Suprapubic skin (tissue), 4 donors: ENCODE measurements around the gene MKLN1. TPM values are rescaled to one million over a fixed set of nuclear protein-coding genes. Genes with fewer than 3 reads are reported as not detected.
"Not testable (repeated sequence)": the region's sequence is repeated elsewhere in the genome, so short reads cannot be mapped to it uniquely, and the experiment has no call there.

Source experiments
- DNase-seq, 2 donors: peaks; one replicate each; pipeline ENCODE4 v3.0.0-alpha.2; 2019; ENCODE audit warnings: low spot score in 2 of 2
- H3K27ac ChIP-seq: fragments of 200-600 bp; sonication (generic); one replicate; pipeline ENCODE4 v1.5.1; 2019
- H3K27me3 ChIP-seq: fragments of 200-600 bp; sonication (generic); one replicate; pipeline ENCODE4 v1.5.1; 2019
- H3K36me3 ChIP-seq: fragments of 200-600 bp; sonication (generic); one replicate; pipeline ENCODE4 v1.5.1; 2019
- H3K4me1 ChIP-seq: fragments of 200-600 bp; sonication (generic); one replicate; pipeline ENCODE4 v1.5.1; 2019
- H3K4me3 ChIP-seq: fragments of 200-600 bp; sonication (generic); one replicate; pipeline ENCODE4 v1.5.1; 2019; ENCODE audit warnings: mild to moderate bottlenecking
- H3K9me3 ChIP-seq: fragments of 200-600 bp; sonication (generic); one replicate; pipeline ENCODE4 v1.5.1; 2019
- CTCF ChIP-seq, 2 donors: fragments of 200-600 bp in 1 of 2; fragments of 450-650 bp in 1 of 2; sonication (generic) in 1 of 2; IDR thresholded peaks; one replicate each; pipeline ENCODE4 v1.5.1; 2016 to 2019; ENCODE audit warnings: antibody characterized with exemption in 2 of 2, mild to moderate bottlenecking in 1 of 2, moderate library complexity in 1 of 2
- EP300 ChIP-seq: sonication (generic); formaldehyde crosslinking; IDR thresholded peaks from one replicate; pipeline ENCODE4 v1.6.1; 2017; ENCODE audit warnings: antibody characterized with exemption
- POLR2A ChIP-seq, 2 donors: fragments of 450-650 bp; IDR thresholded peaks; one replicate each; pipeline ENCODE4 v1.6.1; 2017; ENCODE audit warnings: antibody characterized with exemption in 2 of 2, mild to moderate bottlenecking in 2 of 2, moderate library complexity in 2 of 2
- POLR2AphosphoS5 ChIP-seq, 3 donors: sonication (generic); formaldehyde crosslinking; IDR thresholded peaks; one replicate each; pipeline ENCODE4 v1.6.1; 2017; ENCODE audit warnings: antibody characterized with exemption in 3 of 3
- WGBS: methylation state at CpG from one replicate; pipeline ENCODE4 v1.1.5; 2018; 5-methylcytosine and 5-hydroxymethylcytosine counted together
- total RNA-seq, 4 donors: library from RNA; depleted of rRNA; stranded (reverse); fragments of >200 nt; gene quantifications; one replicate each; pipeline ENCODE4 v1.1.0, GENCODE V29; 2016

MKLN1 gene
- total RNA-seq, 4 donors from 2014 or later: 32.9 to 76.0 (median 39.9) TPM

DNA sequence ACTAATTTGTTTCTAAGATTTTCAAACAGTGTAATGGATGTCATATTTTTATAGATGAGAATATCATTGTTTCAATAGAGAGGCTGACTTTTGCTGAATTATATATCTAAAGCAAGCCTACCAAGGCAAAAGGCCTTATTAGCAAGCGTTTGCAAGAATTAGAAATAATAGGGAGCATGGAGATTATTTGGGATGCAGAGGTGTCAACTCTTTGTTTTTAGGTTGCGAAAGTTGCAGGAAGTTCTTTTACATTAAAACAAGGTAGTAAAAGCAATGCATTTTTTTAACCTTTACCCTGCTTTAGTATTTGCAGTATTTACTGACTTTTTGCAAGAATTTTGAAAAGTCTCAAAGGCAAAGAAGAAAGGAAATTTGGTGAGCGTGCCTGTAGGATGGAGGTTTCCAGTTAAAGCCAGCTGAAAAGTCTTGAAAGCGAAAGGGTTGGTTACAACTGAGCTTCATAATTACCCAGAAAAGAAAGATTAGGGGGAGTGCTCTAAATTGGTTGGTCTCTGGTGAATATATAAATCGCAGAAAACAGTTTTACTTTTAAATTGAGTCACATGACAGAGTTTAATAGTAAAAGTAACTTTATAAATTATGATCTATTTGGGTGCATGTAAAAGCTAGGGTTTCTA is 81.6 kb downstream of the MKLN1 start:
- Histone ChIP-seq H3K4me1 (peaks cover 3% of the 10 kb centered on the region), H3K36me3 (peaks cover 32% of the 10 kb centered on the region), H3K9me3 (no peaks in the 10 kb centered on the region), H3K4me3 (no peak overlapping the region), H3K27ac (no peak overlapping the region), H3K27me3 (no peaks in the 10 kb centered on the region)
- WGBS: 90% methylated on average over 5 of the region's 5 CpGs
- no peak for TF ChIP-seq POLR2AphosphoS5 (IDR thresholded peaks at IDR 0.05)
- no peak for TF ChIP-seq EP300
- TF ChIP-seq POLR2A (IDR thresholded peaks at IDR 0.05): no peak
- no peak for TF ChIP-seq CTCF (IDR thresholded peaks at IDR 0.05)
- no peak for DNase-seq

DNA sequence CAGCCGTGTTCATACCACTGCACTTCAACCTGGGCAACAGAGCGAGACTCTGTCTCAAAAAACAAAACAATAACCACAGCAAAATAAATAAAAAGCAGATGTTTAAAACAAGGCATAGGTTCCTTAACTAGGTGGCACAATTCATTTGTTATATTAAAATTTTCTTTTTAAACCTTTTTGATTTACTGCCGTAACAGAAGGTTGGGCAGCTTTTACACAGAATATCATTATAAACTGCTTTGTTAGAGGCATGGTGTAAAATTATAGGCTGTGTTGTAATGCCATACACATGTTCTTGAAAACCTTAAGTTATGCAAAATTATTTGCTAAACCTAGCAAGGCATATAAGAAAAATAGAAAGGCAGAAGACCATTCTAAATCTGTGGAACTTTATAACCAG is 84.4 kb downstream of the MKLN1 start:
- no peaks in the 10 kb centered on the region for H3K9me3 ChIP-seq
- H3K27me3 ChIP-seq: no peaks in the 10 kb centered on the region
- DNase-seq: no peak
- H3K36me3 ChIP-seq: peaks cover 45% of the 10 kb centered on the region
- H3K4me3 ChIP-seq: no peak overlapping the region
- peaks cover 3% of the 10 kb centered on the region for H3K4me1 ChIP-seq
- H3K27ac ChIP-seq: no peak overlapping the region
- 94% methylated on average over 3 of the region's 3 CpGs for WGBS
- no peak for TF ChIP-seq EP300
- TF ChIP-seq POLR2AphosphoS5 (IDR thresholded peaks at IDR 0.05): no peak
- TF ChIP-seq CTCF (IDR thresholded peaks at IDR 0.05): no peak

GRCh38 chr7:131413711-131414110 is 86.0 kb downstream of the MKLN1 start:
- Histone ChIP-seq H3K4me1 (no peaks in the 10 kb centered on the region), H3K36me3 (peaks cover 45% of the 10 kb centered on the region), H3K27ac (no peak overlapping the region), H3K9me3 (no peaks in the 10 kb centered on the region), H3K4me3 (no peak overlapping the region), H3K27me3 (no peaks in the 10 kb centered on the region)
- WGBS: 98% methylated on average over 4 of the region's 4 CpGs
- DNase-seq: no peak
- TF ChIP-seq CTCF (IDR thresholded peaks at IDR 0.05) (no peak), POLR2AphosphoS5 (IDR thresholded peaks at IDR 0.05) (no peak), EP300 (no peak), POLR2A (IDR thresholded peaks at IDR 0.05) (no peak)

- TF ChIP-seq EP300 (no peak), POLR2A (IDR thresholded peaks at IDR 0.05) (no peak), POLR2AphosphoS5 (IDR thresholded peaks at IDR 0.05) (no peak), CTCF (IDR thresholded peaks at IDR 0.05) (peak; percentile 39 to 48)
- peaks cover 5% of the 10 kb centered on the region for H3K4me1 ChIP-seq
- peaks cover 6% of the 10 kb centered on the region for H3K36me3 ChIP-seq
- WGBS: 73% methylated on average over 5 of the region's 5 CpGs
- H3K27me3 ChIP-seq: no peaks in the 10 kb centered on the region
- H3K4me3 ChIP-seq: no peak overlapping the region
- peak overlapping the region; percentile 66 for H3K27ac ChIP-seq
- no peak for DNase-seq
- H3K9me3 ChIP-seq: no peaks in the 10 kb centered on the region
Observed at GRCh38 chr7:131424219-131424822, 96.6 kb downstream of the MKLN1 start.

- no peak for DNase-seq
- Histone ChIP-seq H3K27ac (peak overlapping the region; percentile 77), H3K36me3 (peaks cover 11% of the 10 kb centered on the region)
Observed at GRCh38 chr7:131425992-131426391, 98.3 kb downstream of the MKLN1 start.

DNA sequence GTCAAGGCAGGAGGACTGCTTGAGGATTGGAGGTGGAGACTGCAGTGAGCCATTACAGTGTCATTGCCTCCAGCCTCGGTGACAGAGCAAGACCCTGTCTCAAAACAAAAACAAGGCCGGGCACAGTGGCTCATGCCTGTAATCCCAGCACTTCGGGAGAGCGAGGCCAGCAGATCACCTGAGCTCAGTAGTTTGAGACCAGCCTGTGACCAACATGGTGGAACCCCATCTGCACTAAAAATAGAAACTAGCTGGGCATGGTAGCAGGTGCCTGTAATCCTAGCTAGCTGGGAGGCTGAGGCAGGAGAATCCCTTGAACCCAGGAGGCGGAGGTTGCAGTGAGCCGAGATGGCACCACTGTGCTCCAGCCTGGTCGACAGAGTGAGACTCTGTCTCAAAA is 103.2 kb downstream of the MKLN1 start:
- Histone ChIP-seq H3K27ac (peak overlapping the region; percentile 61), H3K36me3 (peaks cover 18% of the 10 kb centered on the region), H3K4me1 (peaks cover 16% of the 10 kb centered on the region)
- not testable (repeated sequence) for H3K9me3 ChIP-seq, DNase-seq, H3K27me3 ChIP-seq, H3K4me3 ChIP-seq
- WGBS: 89% methylated on average over 7 of the region's 7 CpGs

More at GRCh38 chr7:131425992-131426391, 98.3 kb downstream of the MKLN1 start:
- Histone ChIP-seq H3K27me3 (no peaks in the 10 kb centered on the region), H3K9me3 (no peaks in the 10 kb centered on the region), H3K4me3 (no peak overlapping the region), H3K4me1 (peaks cover 14% of the 10 kb centered on the region)
- WGBS: 58% methylated on average over 3 of the region's 3 CpGs
- TF ChIP-seq EP300 (no peak), CTCF (IDR thresholded peaks at IDR 0.05) (no peak), POLR2AphosphoS5 (IDR thresholded peaks at IDR 0.05) (no peak), POLR2A (IDR thresholded peaks at IDR 0.05) (no peak)
